Gastrocnemius medialis (tissue), 4 donors: ENCODE results near the gene GIGYF2.

Source experiments
- POLR2A ChIP-seq, 2 donors: fragments of 450-650 bp; IDR thresholded peaks; one replicate each; pipeline ENCODE4 v1.6.1; 2017; ENCODE audit warnings: antibody characterized with exemption in 2 of 2, mild to moderate bottlenecking in 2 of 2, moderate library complexity in 2 of 2
- TF ChIP-seq, protein P1 (sequence below), 5 experiments: fragments of 450-650 bp in 3 of 5; fragments of 200-600 bp in 2 of 5; sonication (generic) in 2 of 5; IDR thresholded peaks in 4 of 5; conservative IDR thresholded peaks in 1 of 5; 1 replicate in 4 of 5; 2 replicates in 1 of 5; pipeline ENCODE4 v1.5.1; 2016 to 2019; ENCODE audit warnings: antibody characterized with exemption in 5 of 5, mild to moderate bottlenecking in 3 of 5, moderate library complexity in 3 of 5

DNA sequence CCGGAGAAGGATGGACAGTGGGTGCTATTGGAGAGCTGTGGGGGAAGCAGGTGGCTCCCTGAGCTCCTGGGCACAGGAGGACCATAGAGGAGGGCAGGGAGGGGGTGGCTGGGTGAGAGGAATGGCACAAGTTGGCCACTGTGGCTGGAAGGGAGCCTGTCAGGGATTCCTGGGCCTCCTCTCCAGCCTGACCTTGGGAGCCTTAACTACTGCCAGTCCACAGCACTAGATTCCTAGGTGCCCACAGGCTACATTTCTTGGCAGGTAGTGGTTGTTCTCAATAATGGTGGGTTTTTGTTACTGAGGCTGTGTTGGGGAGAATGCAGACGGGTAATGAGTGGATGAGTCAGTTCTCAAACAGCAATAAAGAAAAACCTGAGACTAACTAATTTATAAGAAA is 37.8 kb upstream of the GIGYF2 start:
- TF ChIP-seq, protein P1, sequence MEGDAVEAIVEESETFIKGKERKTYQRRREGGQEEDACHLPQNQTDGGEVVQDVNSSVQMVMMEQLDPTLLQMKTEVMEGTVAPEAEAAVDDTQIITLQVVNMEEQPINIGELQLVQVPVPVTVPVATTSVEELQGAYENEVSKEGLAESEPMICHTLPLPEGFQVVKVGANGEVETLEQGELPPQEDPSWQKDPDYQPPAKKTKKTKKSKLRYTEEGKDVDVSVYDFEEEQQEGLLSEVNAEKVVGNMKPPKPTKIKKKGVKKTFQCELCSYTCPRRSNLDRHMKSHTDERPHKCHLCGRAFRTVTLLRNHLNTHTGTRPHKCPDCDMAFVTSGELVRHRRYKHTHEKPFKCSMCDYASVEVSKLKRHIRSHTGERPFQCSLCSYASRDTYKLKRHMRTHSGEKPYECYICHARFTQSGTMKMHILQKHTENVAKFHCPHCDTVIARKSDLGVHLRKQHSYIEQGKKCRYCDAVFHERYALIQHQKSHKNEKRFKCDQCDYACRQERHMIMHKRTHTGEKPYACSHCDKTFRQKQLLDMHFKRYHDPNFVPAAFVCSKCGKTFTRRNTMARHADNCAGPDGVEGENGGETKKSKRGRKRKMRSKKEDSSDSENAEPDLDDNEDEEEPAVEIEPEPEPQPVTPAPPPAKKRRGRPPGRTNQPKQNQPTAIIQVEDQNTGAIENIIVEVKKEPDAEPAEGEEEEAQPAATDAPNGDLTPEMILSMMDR (IDR thresholded peaks at IDR 0.05 in 4 of 5, conservative IDR thresholded peaks at IDR 0.05 in 1 of 5) = no peak
- TF ChIP-seq POLR2A (IDR thresholded peaks at IDR 0.05) = no peak
